HG03558 (cell line): ENCODE data around the gene SRGAP2.
A peak's percentile ranks its signal among the peaks of the same experiment; 100 is the strongest.
"Not testable (repeated sequence)": the region's sequence is repeated elsewhere in the genome, so short reads cannot be mapped to it uniquely, and the experiment has no call there.

Source experiments
- ATAC-seq: cut with Tn5 transposase; IDR thresholded peaks from one replicate; pipeline ENCODE4 v1.9.1; 2021; ENCODE audit warnings: moderate number of reproducible peaks; ENCODE audit not compliant: unreplicated experiment; ENCODE audit errors: extremely low read depth

SRGAP2 gene

GRCh38 chr1:206203364-206204158, at the start of gene SRGAP2:
Gene SRGAP2 (plus strand): TSS chr1:206203541. CDS start chr1:206205971, 2,430 bp downstream.
- peak; percentile 0 for ATAC-seq

- ATAC-seq: not testable (repeated sequence)
These were observed 35.9 kb upstream of the SRGAP2 start for GRCh38 chr1:206167350-206168029.

- not testable (repeated sequence) for ATAC-seq
These were observed 33.5 kb upstream of the SRGAP2 start for GRCh38 chr1:206169794-206170193.

- not testable (repeated sequence) for ATAC-seq
These were observed 30.1 kb upstream of the SRGAP2 start for GRCh38 chr1:206173110-206173719.

GRCh38 chr1:206174182-206174868, 29.0 kb upstream of the SRGAP2 start:
- not testable (repeated sequence) for ATAC-seq

GRCh38 chr1:206175459-206176113, 27.8 kb upstream of the SRGAP2 start:
- not testable (repeated sequence) for ATAC-seq

GRCh38 chr1:206176114-206176502, 27.2 kb upstream of the SRGAP2 start:
- ATAC-seq: not testable (repeated sequence)

- not testable (repeated sequence) for ATAC-seq
These were observed 25.0 kb upstream of the SRGAP2 start for GRCh38 chr1:206178061-206178989.

GRCh38 chr1:206179666-206180065, 23.7 kb upstream of the SRGAP2 start:
- ATAC-seq: not testable (repeated sequence)

- not testable (repeated sequence) for ATAC-seq
These were observed 20.7 kb upstream of the SRGAP2 start for GRCh38 chr1:206182368-206183317.

GRCh38 chr1:206183788-206184187, 19.6 kb upstream of the SRGAP2 start:
- ATAC-seq: not testable (repeated sequence)

GRCh38 chr1:206185778-206186177, 17.6 kb upstream of the SRGAP2 start:
- not testable (repeated sequence) for ATAC-seq

- ATAC-seq: not testable (repeated sequence)
These were observed 16.5 kb upstream of the SRGAP2 start for GRCh38 chr1:206186826-206187225.

GRCh38 chr1:206195182-206195581, 8.2 kb upstream of the SRGAP2 start:
- ATAC-seq: not testable (repeated sequence)

GRCh38 chr1:206196748-206197424, 6.5 kb upstream of the SRGAP2 start:
- not testable (repeated sequence) for ATAC-seq

- peak; percentile 72 for ATAC-seq
These were observed 465 bp upstream of the SRGAP2 start, which contains the start of gene FAM72A for GRCh38 chr1:206202789-206203363. Gene FAM72A (minus strand): TSS chr1:206202839. CDS start chr1:206202025, 814 bp downstream.

GRCh38 chr1:206204159-206204511, 794 bp downstream of the SRGAP2 start:
- ATAC-seq: not testable (repeated sequence)
